Mucosa of descending colon (tissue), 3 donors: ENCODE measurements around the gene PHRF1. TPM values are rescaled to one million over a fixed set of nuclear protein-coding genes. Genes with fewer than 3 reads are reported as not detected.

Experiments used
- ATAC-seq: fragments of 200-7000 bp; cut with Tn5 transposase; one replicate; pipeline ENCODE4 v1.9.1; 2020; ENCODE audit warnings: mild to moderate bottlenecking, moderate library complexity
- DNase-seq, 3 donors: peaks; one replicate each; pipeline ENCODE4 v3.0.0-alpha.2; 2020
- H3K36me3 ChIP-seq: fragments of 200-600 bp; one replicate; pipeline ENCODE4 v1.8.0; 2021; ENCODE audit warnings: low read depth, mild to moderate bottlenecking
- H3K4me1 ChIP-seq: fragments of 200-600 bp; one replicate; pipeline ENCODE4 v1.8.0; 2021; ENCODE audit warnings: low read depth, mild to moderate bottlenecking
- H3K4me3 ChIP-seq: fragments of 200-600 bp; one replicate; pipeline ENCODE4 v1.8.0; 2021; ENCODE audit warnings: mild to moderate bottlenecking
- H3K9me3 ChIP-seq: fragments of 200-600 bp; one replicate; pipeline ENCODE4 v1.8.0; 2021; ENCODE audit warnings: mild to moderate bottlenecking
- intact Hi-C, 2 donors: fragments of 100-400 bp; cut with DNase I in 1 of 2; cut with micrococcal nuclease in 1 of 2; formaldehyde crosslinking; loops; one replicate each; pipeline versions ENCODE4 v1.11.0 to v1.11.1; 2022; cut with DNase I, micrococcal nuclease
- long read RNA-seq, 2 donors: library from polyadenylated mRNA; unstranded; transcript quantifications; one replicate each; pipeline ENCODE4 v2.0.0, GENCODE V29; 2019 to 2021
- total RNA-seq, 3 donors: library from RNA; stranded (reverse); fragmentation: NEBNext Ultra II Directional in 2 of 3; extraction: Animal tissue kit (Norgen Biotek cat#: 25700) in 2 of 3; gene quantifications; one replicate each; pipeline versions ENCODE4 v1.2.1 to v1.2.4, GENCODE V29; 2021 to 2023
- TF ChIP-seq, protein P1 (sequence below): fragments of 200-600 bp; IDR thresholded peaks from one replicate; pipeline ENCODE4 v1.8.0; 2022; ENCODE audit warnings: antibody characterized with exemption, mild to moderate bottlenecking
- donor health status: DM: no; HTN: no; CAD: no; lungs with moderate emphysema.
- donor health status: DM: no; HTN: no; CAD: no.
- donor health status: DM: no; HTN: yes; CAD: no.

PHRF1 gene, protein sequence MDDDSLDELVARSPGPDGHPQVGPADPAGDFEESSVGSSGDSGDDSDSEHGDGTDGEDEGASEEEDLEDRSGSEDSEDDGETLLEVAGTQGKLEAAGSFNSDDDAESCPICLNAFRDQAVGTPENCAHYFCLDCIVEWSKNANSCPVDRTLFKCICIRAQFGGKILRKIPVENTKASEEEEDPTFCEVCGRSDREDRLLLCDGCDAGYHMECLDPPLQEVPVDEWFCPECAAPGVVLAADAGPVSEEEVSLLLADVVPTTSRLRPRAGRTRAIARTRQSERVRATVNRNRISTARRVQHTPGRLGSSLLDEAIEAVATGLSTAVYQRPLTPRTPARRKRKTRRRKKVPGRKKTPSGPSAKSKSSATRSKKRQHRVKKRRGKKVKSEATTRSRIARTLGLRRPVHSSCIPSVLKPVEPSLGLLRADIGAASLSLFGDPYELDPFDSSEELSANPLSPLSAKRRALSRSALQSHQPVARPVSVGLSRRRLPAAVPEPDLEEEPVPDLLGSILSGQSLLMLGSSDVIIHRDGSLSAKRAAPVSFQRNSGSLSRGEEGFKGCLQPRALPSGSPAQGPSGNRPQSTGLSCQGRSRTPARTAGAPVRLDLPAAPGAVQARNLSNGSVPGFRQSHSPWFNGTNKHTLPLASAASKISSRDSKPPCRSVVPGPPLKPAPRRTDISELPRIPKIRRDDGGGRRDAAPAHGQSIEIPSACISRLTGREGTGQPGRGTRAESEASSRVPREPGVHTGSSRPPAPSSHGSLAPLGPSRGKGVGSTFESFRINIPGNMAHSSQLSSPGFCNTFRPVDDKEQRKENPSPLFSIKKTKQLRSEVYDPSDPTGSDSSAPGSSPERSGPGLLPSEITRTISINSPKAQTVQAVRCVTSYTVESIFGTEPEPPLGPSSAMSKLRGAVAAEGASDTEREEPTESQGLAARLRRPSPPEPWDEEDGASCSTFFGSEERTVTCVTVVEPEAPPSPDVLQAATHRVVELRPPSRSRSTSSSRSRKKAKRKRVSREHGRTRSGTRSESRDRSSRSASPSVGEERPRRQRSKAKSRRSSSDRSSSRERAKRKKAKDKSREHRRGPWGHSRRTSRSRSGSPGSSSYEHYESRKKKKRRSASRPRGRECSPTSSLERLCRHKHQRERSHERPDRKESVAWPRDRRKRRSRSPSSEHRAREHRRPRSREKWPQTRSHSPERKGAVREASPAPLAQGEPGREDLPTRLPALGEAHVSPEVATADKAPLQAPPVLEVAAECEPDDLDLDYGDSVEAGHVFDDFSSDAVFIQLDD (N-terminal part only)
- 10 to 100 TPM; 35.0 to 40.2 (median 35.0) TPM for total RNA-seq
- long read RNA-seq, donor 1, full-length matches to known transcripts = 3 of 52 reads
- long read RNA-seq, donor 1, partial matches to known transcripts = 44 of 52 reads
- long read RNA-seq, donor 1, other reads (novel, unspliced or antisense) = 5 of 52 reads
- long read RNA-seq, donor 2, partial matches to known transcripts = 1 of 2 reads
- long read RNA-seq, donor 2, other reads (novel, unspliced or antisense) = 1 of 2 reads

DNA sequence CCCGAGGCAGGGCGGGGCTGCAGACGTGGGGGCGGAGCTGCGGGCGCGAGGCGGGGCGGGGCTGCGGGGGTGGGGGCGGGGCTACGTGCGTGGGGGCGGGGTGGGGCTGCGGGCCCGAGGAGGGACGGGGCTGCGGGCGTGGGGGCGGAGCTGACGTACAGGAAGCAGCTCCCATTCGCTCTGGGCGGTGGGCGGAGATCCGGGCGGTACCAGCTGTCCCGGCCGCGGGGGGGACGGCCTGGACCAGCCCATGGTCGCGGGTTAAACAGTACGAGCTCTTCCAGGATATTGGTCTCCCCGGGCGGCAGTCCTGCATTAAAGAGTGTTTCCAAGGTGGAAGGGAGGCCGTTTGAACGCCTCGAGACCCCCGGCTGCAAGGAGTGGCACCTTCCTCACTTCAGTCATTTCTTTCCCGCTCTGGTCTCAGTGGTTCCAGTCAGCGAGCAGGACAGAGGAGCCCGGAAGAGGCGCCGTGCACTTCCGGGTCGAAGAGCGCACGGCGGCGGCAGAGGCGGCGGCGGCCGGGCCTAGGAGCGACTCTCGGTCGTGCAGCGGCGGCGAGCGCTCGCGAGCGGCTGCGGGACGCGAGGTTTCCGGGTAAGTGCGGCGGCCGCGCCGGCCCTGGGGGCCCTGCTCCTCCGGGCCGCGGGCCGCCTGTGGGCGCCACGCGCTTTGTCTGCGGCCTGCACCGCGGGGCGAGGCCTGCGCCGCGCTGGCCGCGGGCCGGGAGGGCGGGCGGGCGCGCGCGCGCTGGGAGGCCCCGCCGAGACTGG, at the start of gene PHRF1:
TSS of gene PHRF1 (plus strand) at position 475 of the 773 bp plus-strand sequence. CDS start 5,043 bp downstream, outside the sequence.
- Histone ChIP-seq H3K36me3 (no peaks in the 10 kb centered on the region), H3K4me1 (peaks cover 34% of the 10 kb centered on the region), H3K9me3 (no peaks in the 10 kb centered on the region), H3K4me3 (peak within 1 kb of the TSS; percentile 57)
- DNase-seq (peak; percentile 94 to 99 (median 96)), ATAC-seq (peak; percentile 91)
- TF ChIP-seq, protein P1, sequence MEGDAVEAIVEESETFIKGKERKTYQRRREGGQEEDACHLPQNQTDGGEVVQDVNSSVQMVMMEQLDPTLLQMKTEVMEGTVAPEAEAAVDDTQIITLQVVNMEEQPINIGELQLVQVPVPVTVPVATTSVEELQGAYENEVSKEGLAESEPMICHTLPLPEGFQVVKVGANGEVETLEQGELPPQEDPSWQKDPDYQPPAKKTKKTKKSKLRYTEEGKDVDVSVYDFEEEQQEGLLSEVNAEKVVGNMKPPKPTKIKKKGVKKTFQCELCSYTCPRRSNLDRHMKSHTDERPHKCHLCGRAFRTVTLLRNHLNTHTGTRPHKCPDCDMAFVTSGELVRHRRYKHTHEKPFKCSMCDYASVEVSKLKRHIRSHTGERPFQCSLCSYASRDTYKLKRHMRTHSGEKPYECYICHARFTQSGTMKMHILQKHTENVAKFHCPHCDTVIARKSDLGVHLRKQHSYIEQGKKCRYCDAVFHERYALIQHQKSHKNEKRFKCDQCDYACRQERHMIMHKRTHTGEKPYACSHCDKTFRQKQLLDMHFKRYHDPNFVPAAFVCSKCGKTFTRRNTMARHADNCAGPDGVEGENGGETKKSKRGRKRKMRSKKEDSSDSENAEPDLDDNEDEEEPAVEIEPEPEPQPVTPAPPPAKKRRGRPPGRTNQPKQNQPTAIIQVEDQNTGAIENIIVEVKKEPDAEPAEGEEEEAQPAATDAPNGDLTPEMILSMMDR = no peak
- intact Hi-C loops = no loop called here

DNA sequence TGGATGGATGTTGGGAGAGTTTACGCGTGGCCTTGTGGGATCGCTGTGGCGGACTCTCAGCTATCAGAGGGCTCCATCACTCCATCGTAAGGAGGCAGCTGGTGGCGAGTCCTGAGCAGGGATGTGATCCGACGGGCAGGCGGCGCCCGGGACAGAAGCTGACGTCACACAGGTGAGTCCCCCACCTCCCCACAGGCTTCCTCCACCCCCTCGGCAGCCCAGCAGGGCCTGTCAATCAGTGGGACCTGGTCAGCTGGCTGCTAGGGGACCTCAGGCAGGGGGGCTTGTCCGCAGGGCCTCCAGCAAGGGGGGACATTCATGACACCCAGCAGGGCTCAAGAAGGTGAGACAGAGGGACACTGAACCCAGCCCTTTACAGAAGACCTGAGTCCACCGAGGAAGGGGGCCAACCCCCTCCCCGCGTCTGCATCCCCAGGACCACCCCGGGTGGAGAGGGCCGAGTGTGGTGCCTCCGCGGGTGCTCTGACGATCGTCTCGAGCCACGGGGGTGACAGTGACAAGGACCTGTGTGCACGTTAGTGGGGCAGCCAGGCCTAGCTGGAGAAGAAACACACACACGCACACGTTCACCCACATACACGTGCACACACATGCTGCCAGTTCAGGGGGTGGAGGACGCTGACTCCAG, 48.0 kb upstream of the PHRF1 start:
- Histone ChIP-seq H3K9me3 (no peaks in the 10 kb centered on the region), H3K36me3 (no peaks in the 10 kb centered on the region), H3K4me1 (no peaks in the 10 kb centered on the region), H3K4me3 (no peak overlapping the region)
- peak in 1 of 3 donors; percentile 21 for DNase-seq
- intact Hi-C loops = no loop called here
- no peak for ATAC-seq
- TF ChIP-seq, protein P1 = no peak

DNA sequence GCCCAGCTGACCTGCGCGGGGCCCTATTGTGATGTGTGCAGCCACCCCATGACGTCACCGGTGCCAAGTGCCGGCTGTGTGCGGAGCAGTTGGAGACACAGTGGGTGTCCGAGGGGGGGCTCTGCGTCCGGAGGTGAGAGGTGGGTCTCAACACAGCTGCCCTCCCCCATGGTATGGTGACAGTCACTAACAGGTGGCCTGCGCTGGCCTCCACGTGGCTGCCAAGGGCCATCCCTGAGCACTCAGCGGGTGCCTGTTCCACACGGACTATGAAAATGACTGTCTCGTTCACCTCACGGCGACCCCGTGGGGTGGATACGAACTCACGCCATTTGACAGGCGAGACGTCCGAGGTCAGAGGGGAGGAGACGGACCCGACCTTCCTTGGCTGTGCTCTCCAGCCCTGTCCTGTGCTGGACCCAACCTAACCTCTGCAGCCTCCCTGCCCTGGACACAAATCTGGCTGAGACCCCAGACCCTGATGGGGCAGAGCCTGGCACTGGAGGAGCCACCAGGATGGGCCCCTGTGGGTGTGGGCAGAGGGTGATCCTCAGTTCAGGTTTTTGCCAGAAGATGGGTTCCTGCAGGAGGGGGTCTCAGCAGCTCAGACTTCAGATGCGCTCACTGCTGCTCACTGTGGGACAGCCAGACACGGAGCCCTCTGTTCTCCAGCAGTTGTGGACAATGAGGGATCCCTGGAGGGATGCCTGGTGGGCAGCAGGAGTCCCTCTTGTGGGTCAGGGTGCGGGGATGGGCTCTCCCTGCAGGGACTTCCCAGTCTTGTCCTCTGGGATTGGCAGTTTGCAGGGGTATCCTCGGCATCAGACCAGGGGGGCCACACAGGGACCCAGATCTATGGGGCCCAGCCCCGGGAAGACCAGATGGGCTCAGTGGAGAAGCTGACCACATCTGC, 47.2 kb upstream of the PHRF1 start:
- Histone ChIP-seq H3K9me3 (no peaks in the 10 kb centered on the region), H3K4me3 (no peak overlapping the region), H3K4me1 (peaks cover 6% of the 10 kb centered on the region), H3K36me3 (no peaks in the 10 kb centered on the region)
- DNase-seq (peak in 1 of 3 donors; percentile 18), ATAC-seq (no peak)
- intact Hi-C loops = no loop called here
- TF ChIP-seq, protein P1 = no peak

DNA sequence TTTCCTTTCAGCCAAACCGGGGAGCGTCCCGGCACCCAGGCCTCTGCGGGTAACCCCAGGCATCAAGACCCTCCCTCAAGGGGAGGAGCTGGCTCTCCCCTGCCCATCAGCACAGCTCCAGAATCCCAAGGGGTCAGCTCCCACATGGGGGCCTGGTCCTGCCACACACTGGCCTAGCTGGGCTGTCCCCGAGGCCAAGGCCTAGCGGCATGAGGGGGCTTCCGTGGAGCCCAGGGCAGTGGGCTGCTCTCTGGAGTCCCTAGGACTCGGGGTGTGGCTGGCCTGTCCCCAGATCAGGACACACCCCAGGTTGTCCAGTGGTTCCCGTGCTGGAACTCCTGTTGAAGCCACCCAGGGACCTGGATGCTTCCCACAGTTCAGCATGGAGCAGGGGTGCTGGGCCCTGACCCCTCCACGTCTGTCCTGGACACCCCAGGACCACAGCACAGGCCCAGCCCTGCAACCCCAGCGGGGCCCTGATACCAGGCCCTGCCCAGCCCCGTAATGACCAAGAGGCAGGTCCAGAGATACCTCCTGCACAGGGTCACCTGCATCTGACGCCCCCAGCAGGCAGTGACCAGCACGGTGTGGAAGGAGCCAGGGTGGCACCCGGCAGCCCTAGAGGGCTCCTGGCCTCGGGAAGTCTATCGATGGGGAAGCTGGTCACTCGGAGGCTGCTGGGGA, 46.4 kb upstream of the PHRF1 start:
- Histone ChIP-seq H3K4me3 (no peak overlapping the region), H3K36me3 (no peaks in the 10 kb centered on the region), H3K9me3 (no peaks in the 10 kb centered on the region), H3K4me1 (peaks cover 12% of the 10 kb centered on the region)
- ATAC-seq = no peak
- peak in 1 of 3 donors; percentile 27 for DNase-seq
- intact Hi-C loops = no loop called here
- TF ChIP-seq, protein P1 = no peak
